HUES48 (cell line): ENCODE measurements around the gene ADAMTS13.

Experiments
- H3K27ac ChIP-seq: one replicate; pipeline ENCODE4 v1.7.0; 2013; ENCODE audit warnings: low read depth, low read length, inconsistent platforms
- H3K27me3 ChIP-seq: 2 replicates; pipeline ENCODE4 v1.6.1; 2013; ENCODE audit warnings: mild to moderate bottlenecking, low read length; ENCODE audit not compliant: control insufficient read depth, insufficient read depth
- H3K36me3 ChIP-seq: 2 replicates; pipeline ENCODE4 v1.6.1; 2013; ENCODE audit warnings: low read length; ENCODE audit not compliant: control insufficient read depth, insufficient read depth
- H3K4me1 ChIP-seq: 2 replicates; pipeline ENCODE4 v1.6.1; 2013; ENCODE audit warnings: mild to moderate bottlenecking, low read length; ENCODE audit not compliant: control insufficient read depth, insufficient read depth
- H3K4me3 ChIP-seq: 2 replicates; pipeline ENCODE4 v1.5.1; 2013; ENCODE audit warnings: mild to moderate bottlenecking, low read depth, low read length
- H3K9ac ChIP-seq: 2 replicates; pipeline ENCODE4 v1.6.1; 2013; ENCODE audit warnings: mild to moderate bottlenecking, low read depth, low read length, moderate library complexity
- H3K9me3 ChIP-seq: 2 replicates; pipeline ENCODE4 v1.6.1; 2013; ENCODE audit warnings: low read length; ENCODE audit not compliant: control insufficient read depth, insufficient read depth

Gene ADAMTS13

GRCh38 chr9:133478851-133479711 is 56.9 kb downstream of the ADAMTS13 start, which contains the start of gene SLC2A6:
SLC2A6 (minus strand) TSS chr9:133479099; CDS start chr9:133479059, 40 bp downstream.
- Histone ChIP-seq H3K9ac (peak within 1 kb of the TSS; percentile 4; the same call in 1 of the 2 replicates), H3K9me3 (no peaks in the 10 kb centered on the region), H3K4me1 (peaks cover 11% of the 10 kb centered on the region), H3K4me3 (peak within 1 kb of the TSS; percentile 77), H3K27ac (peak within 1 kb of the TSS; percentile 39), H3K27me3 (peaks cover 7% of the 10 kb centered on the region), H3K36me3 (peaks cover 29% of the 10 kb centered on the region)

DNA sequence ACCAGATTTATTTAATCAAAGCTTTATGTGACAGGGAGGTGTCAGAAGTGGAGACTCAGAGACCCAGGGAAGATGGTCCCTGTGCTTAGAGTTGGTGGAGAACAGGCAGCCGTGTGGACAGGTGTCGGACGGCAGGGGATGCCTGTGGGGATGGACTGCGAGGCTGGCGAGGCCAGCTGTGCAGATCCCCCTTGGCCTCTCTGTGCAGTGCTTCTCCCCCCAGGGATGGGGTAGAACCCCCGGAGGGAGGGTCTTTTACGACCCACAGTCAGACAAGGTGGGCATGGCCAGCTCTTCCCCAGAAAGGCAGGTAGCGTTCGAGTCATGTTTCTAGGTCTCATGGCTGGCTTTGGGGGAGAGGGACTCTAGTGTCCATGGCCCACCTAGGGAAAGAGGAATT is 61.4 kb downstream of the ADAMTS13 start:
- Histone ChIP-seq H3K27ac (no peak overlapping the region), H3K9me3 (no peaks in the 10 kb centered on the region), H3K27me3 (peaks cover 7% of the 10 kb centered on the region), H3K36me3 (no peaks in the 10 kb centered on the region), H3K9ac (no peak overlapping the region), H3K4me1 (0 out of 2 replicates have a peak, but pooled peaks cover 5% of the 10 kb centered on the region), H3K4me3 (no peak overlapping the region)

DNA sequence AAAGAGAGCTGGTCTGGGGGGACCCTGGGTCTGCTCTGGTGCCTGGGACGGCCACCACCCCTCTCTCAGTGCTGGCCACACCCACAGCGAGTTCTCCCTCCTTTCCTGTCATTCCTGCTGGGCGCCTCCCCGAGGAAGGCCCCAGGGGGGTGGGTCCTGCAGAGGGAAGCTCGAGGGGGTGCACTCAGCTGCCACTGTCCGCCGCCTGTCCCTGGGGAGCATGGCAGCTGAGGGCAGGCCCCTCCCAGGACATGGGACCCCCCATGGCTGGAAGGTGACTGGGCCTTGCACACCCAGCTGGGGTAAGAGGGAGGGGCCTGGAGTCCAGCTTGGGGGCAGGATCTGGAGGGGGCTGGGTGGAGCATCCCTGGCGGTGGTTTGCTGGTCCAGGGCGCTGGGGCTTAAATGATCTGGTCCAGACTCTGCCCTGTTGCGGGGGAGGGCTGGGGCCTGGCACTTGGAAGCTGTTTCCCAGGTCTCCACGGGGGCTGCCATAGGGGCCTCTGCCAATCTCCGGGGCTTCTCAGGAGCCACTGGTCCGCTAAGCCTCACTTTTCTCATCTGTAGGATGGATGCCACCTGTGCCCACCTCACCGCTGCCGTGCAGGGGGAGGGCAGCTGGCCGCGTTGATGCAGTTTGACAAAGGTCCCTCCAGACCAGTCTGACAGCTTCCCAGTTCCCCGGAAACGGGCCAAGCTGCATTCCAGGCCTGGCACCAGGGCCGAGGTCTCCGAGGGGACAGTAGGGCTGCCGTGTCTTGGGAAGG is 62.7 kb downstream of the ADAMTS13 start:
- no peak overlapping the region for H3K27ac ChIP-seq
- H3K4me3 ChIP-seq, result no peak overlapping the region
- H3K27me3 ChIP-seq, result peaks cover 2% of the 10 kb centered on the region
- H3K36me3 ChIP-seq, result no peaks in the 10 kb centered on the region
- 0 out of 2 replicates have a peak, but pooled peaks cover under 1% of the 10 kb centered on the region for H3K4me1 ChIP-seq
- H3K9me3 ChIP-seq, result no peaks in the 10 kb centered on the region
- no peak overlapping the region for H3K9ac ChIP-seq

- Histone ChIP-seq H3K4me1 (no peaks in the 10 kb centered on the region), H3K9ac (no peak overlapping the region), H3K36me3 (no peaks in the 10 kb centered on the region), H3K27ac (no peak overlapping the region), H3K9me3 (no peaks in the 10 kb centered on the region), H3K27me3 (no peaks in the 10 kb centered on the region), H3K4me3 (no peak overlapping the region)
Measured at GRCh38 chr9:133485531-133486260, 63.5 kb downstream of the ADAMTS13 start.

GRCh38 chr9:133487331-133487725 is 65.2 kb downstream of the ADAMTS13 start:
- H3K27me3 ChIP-seq, result no peaks in the 10 kb centered on the region

DNA sequence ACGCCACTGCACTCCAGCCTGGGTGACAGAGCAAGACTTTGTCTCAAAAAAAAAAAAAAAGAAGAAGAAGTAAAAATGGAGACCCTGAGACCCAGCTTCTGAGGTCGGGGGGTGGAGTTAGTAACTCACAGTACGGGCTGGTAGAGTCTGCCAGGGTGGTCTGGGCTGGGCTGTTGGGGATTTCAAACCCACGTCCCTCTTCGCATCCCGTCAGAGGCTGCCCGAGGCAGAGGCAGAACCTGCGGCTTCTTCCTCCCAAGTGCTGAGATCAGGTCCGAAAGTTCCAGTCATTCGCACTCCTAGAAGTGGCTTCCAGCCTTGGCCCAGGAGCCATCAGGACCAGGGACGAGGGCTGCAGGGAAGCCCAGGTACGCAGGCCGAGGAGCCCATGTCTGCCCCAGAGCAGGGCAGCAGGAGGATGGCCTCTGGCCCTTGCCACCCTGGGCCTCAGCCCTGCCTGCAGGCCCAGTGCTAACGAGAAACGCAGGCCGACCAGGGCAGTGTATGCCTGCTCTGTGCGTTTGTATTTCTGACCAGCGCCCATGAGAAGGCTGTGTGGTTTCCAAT is 66.6 kb downstream of the ADAMTS13 start:
- Histone ChIP-seq H3K27ac (no peak overlapping the region), H3K9ac (no peak overlapping the region), H3K36me3 (no peaks in the 10 kb centered on the region)

More at GRCh38 chr9:133487331-133487725, 65.2 kb downstream of the ADAMTS13 start:
- H3K27ac ChIP-seq, result no peak overlapping the region
- H3K4me1 ChIP-seq, result no peaks in the 10 kb centered on the region
- H3K36me3 ChIP-seq, result no peaks in the 10 kb centered on the region
- H3K9ac ChIP-seq, result no peak overlapping the region
- no peaks in the 10 kb centered on the region for H3K9me3 ChIP-seq
- H3K4me3 ChIP-seq, result no peak overlapping the region

DNA sequence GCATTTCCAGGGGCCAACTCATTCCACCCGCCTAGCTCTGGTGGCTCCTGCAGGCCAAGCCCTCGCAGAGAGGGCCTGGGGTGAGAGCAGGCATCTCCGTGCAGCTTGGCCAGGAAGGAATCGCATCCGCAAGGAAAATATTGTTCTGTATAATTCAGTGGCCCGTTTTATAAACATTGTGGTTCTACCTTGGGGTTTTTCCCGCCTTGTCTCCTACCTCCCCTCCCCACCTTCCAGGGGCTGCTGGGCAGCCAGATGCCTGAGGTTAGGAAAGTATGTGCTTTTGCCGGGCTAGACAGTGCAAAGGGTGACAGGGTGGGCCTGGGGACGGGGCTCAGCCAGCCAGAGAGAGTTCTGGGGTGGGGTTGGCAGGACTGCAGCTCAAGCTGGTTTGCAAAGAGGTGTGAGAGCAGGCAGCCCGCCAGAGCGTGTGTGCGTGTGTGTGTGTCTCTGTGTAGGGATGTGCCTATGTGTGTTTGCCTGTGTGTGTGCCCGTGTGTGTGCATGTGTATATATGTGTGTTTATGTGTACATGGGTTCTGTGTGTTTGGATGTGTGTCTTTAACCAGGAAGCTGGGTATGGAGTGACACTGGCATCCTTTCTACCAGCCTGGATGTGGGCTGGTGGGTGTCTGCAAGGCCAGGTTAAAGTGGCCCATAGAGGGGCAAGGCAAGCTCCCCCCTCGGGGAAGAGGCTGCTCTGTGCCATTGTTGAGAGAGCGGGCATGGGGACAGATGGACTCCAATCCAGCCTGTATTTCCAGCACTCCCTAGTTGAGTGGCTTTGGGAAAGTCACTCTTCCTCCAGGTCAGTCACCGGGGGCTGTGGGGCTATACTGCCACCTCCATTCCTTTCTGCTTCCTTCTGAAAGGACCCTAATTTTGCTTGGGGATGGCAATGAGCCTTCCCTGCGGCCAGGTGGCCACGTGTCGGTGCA is 67.4 kb downstream of the ADAMTS13 start:
- no peak overlapping the region for H3K9ac ChIP-seq

More for the DNA sequence above, 66.6 kb downstream of the ADAMTS13 start:
- H3K4me1 ChIP-seq, result no peaks in the 10 kb centered on the region
- H3K9me3 ChIP-seq, result no peaks in the 10 kb centered on the region
- no peaks in the 10 kb centered on the region for H3K27me3 ChIP-seq
- H3K4me3 ChIP-seq, result no peak overlapping the region

GRCh38 chr9:133490201-133490681 is 68.1 kb downstream of the ADAMTS13 start:
- Histone ChIP-seq H3K27me3 (no peaks in the 10 kb centered on the region), H3K4me1 (no peaks in the 10 kb centered on the region), H3K4me3 (no peak overlapping the region), H3K36me3 (no peaks in the 10 kb centered on the region), H3K9ac (no peak overlapping the region), H3K27ac (no peak overlapping the region), H3K9me3 (no peaks in the 10 kb centered on the region)

More for the DNA sequence above, 67.4 kb downstream of the ADAMTS13 start:
- H3K9me3 ChIP-seq, result no peaks in the 10 kb centered on the region
- H3K36me3 ChIP-seq, result no peaks in the 10 kb centered on the region
- H3K27ac ChIP-seq, result no peak overlapping the region
- no peaks in the 10 kb centered on the region for H3K4me1 ChIP-seq
- H3K4me3 ChIP-seq, result no peak overlapping the region
- H3K27me3 ChIP-seq, result no peaks in the 10 kb centered on the region

GRCh38 chr9:133490865-133491655 is 68.9 kb downstream of the ADAMTS13 start:
- H3K27me3 ChIP-seq, result no peaks in the 10 kb centered on the region
- no peaks in the 10 kb centered on the region for H3K36me3 ChIP-seq
- no peaks in the 10 kb centered on the region for H3K9me3 ChIP-seq
- no peak overlapping the region for H3K27ac ChIP-seq
- H3K4me3 ChIP-seq, result no peak overlapping the region
- H3K9ac ChIP-seq, result no peak overlapping the region
- H3K4me1 ChIP-seq, result no peaks in the 10 kb centered on the region
